Measurements from ENCODE around the gene ZNF593.
A peak's percentile ranks its signal among the peaks of the same experiment; 100 is the strongest.

Gene ZNF593

DNA sequence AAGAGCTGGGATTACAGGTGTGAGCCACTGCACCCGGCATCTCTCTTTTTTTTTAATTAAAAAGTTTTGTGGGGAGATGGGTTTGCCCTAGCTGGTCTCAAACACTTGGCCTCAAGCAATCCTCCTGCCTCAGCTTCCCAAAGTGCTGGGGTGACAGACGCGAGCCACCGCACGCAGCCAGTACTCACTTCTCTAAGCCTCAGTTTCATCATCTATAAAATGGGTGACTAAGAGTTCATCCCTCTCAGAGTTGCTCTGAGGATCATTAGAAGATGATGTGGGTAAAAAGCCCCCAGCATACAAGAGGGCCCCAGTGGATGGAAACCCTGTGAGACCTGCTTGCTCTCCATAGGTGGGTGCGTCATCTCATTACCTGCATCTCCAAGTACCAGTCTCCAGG lies 18.2 kb downstream of the ZNF593 start:
- ChIA-PET POLR2A (no interaction called here), CTCF (interaction anchor here (2.3 to 3.7 kb wide), 2 partner anchors 17 to 47 kb away, joined by 11 to 15 read pairs; partner anchors contain the start of genes CEP85, ZNF593 and ZNF593OS)
- TF ChIP-seq, protein P1, sequence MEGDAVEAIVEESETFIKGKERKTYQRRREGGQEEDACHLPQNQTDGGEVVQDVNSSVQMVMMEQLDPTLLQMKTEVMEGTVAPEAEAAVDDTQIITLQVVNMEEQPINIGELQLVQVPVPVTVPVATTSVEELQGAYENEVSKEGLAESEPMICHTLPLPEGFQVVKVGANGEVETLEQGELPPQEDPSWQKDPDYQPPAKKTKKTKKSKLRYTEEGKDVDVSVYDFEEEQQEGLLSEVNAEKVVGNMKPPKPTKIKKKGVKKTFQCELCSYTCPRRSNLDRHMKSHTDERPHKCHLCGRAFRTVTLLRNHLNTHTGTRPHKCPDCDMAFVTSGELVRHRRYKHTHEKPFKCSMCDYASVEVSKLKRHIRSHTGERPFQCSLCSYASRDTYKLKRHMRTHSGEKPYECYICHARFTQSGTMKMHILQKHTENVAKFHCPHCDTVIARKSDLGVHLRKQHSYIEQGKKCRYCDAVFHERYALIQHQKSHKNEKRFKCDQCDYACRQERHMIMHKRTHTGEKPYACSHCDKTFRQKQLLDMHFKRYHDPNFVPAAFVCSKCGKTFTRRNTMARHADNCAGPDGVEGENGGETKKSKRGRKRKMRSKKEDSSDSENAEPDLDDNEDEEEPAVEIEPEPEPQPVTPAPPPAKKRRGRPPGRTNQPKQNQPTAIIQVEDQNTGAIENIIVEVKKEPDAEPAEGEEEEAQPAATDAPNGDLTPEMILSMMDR (IDR thresholded peaks at IDR 0.05; ENCODE audit: control extremely low read depth, extremely low read depth, low read depth, missing control alignments): no peak
- no peak for DNase-seq (ENCODE audit: extremely low spot score)

DNA sequence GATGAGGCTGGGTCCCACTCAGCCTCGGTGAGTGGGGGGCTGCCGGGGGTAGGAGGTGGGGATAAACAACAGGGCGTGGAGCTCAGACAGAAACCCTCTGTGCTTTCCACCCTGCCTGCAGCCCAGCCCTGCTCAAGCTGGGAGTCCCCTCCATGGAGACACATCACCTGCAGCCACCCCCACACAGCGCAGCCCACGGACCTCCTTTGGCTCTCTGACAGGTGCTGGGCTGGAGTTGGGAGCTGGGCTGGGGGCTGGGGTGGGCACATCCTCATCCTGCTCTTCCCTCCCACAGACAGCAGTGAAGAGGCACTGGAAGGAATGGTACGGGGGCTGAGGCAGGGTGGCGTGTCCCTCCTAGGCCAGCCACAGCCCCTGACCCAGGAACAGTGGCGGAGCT lies 18.8 kb downstream of the ZNF593 start:
- ChIA-PET POLR2A (no interaction called here), CTCF (interaction anchor here (1.1 to 3.7 kb wide), 4 partner anchors 14 to 46 kb away, joined by 4 to 15 read pairs (median 6); partner anchors contain the start of genes CEP85 and ZNF593)
- DNase-seq (ENCODE audit: extremely low spot score): no peak
- TF ChIP-seq, protein P1 (IDR thresholded peaks at IDR 0.05; ENCODE audit: control extremely low read depth, extremely low read depth, low read depth, missing control alignments): no peak

DNA sequence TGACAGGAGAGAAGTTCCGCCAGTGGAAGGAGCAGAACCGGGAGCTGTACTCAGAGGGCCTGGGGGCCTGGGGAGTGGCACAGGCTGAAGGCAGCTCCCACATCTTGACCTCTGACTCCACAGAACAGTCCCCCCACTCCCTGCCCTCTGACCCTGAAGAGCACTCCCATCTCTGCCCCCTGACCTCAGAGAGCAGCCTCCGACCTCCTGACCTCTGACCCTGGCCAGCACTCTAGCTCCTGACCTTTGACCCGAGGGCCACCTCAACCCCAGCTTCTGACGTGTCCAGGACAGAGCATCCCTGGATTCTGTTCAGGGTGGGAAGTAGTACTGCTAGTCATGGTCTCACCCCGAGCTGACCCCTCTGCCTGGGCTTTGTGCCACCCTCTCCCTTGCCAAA lies 19.6 kb downstream of the ZNF593 start:
- POLR2A ChIA-PET: no interaction called here
- CTCF ChIA-PET: interaction anchor here (1.0 to 2.7 kb wide), 7 partner anchors 9 to 152 kb away, joined by 3 to 8 read pairs (median 5); partner anchors contain the start of genes CEP85 and ZNF593
- TF ChIP-seq, protein P1 (IDR thresholded peaks at IDR 0.05; ENCODE audit: control extremely low read depth, extremely low read depth, low read depth, missing control alignments): no peak
- no peak for DNase-seq (ENCODE audit: extremely low spot score)

DNA sequence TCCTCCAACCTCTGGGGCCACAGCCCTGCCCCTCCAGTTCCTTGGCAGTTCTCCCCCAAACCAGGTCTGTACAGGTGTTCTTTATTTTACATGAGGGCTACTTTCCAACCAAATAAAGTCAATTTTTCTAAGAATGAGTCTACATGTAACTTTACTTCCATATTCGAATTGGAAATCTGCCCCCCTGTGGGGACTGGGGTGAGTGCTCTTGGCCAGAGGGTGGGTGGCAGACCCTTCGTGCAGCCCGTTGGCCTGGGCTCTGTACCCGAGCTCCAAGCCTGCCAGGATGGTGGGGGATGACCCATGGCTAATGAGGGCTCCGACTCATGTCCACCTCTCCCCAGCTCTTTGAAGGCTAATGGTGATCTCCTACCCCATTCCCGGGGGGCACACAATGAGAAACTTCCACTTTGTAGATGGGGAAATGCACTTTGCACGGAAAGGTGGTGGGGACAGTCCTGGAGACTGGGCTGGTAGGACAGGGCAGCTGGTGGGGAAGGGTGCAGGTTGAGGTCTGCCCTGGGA lies 20.1 kb downstream of the ZNF593 start:
- ChIA-PET CTCF (interaction anchor here (1.0 to 2.7 kb wide), 7 partner anchors 9 to 153 kb away, joined by 3 to 8 read pairs (median 5); partner anchors contain the start of genes CEP85 and ZNF593), POLR2A (no interaction called here)
- DNase-seq (ENCODE audit: extremely low spot score): no peak
- TF ChIP-seq, protein P1 (IDR thresholded peaks at IDR 0.05; ENCODE audit: control extremely low read depth, extremely low read depth, low read depth, missing control alignments): no peak

DNA sequence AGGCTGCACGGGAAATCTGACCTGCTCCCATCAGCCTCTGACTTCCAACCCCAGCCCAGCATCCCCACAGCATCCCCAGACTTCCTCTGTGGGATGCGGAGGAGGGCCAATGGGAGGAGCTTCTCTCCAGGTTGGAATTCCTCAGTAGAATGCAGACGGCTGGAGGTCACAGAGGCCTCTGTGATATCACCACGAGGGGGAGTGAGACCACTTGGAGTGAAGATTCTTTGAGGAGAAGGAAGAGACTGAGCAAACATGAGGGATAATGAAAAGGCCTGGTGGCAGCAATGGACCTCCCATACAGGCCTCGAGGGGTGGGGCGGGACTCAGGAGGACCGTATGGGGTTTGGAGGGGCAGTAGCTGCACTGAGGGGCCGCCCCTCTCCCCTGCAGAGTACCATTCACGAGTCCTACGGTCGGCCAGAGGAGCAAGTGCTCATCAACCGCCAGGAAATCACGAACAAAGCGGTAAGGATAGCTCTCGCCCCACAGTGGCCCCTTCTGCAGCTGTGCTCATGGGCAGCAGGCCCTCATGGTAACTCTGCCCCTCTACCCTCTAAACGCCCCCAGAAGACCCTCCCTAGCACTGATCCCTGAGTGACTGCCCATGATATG lies 20.8 kb downstream of the ZNF593 start, which contains the start of gene CATSPER4:
Gene CATSPER4, plus strand, starts transcription at position 230 of the 615 bp plus-strand sequence. Its CDS starts 26 bp downstream, at position 256.
- peak; percentile 29 for DNase-seq (ENCODE audit: extremely low spot score)
- TF ChIP-seq, protein P1 (IDR thresholded peaks at IDR 0.05; ENCODE audit: control extremely low read depth, extremely low read depth, low read depth, missing control alignments): peak; percentile 18
- ChIA-PET POLR2A (no interaction called here), CTCF (interaction anchor here (1.0 to 2.7 kb wide), 5 partner anchors 10 to 44 kb away, joined by 3 to 8 read pairs (median 6); partner anchors contain the start of gene CEP85)

DNA sequence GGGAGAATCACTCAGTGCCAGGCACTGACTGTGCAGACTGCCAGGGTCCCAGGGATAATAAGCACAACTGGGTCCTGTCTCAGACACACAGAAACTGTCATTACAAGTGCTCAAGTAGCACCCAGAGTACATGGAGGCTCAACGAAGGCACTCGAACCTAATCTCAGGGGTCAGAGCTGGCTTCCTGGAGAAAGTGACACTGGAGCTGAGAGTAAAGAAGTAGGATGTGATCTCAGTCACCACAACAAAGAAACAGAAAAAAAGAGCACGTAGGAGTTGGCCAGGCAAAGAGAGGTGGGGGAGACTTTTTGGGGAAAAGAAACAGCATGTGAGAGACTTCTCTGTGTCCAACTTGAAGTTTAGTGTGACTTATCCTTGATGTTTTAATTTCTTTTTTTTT lies 22.0 kb downstream of the ZNF593 start:
- TF ChIP-seq, protein P1 (IDR thresholded peaks at IDR 0.05; ENCODE audit: control extremely low read depth, extremely low read depth, low read depth, missing control alignments): no peak
- POLR2A ChIA-PET: no interaction called here
- CTCF ChIA-PET: interaction anchor here (1.1 kb wide), 2 partner anchors 13 to 47 kb away, joined by 3 to 4 read pairs; no protein-coding TSS in a partner anchor
- DNase-seq (ENCODE audit: extremely low spot score): peak; percentile 62

Measured in GM10248 (cell line).